Occipital lobe (tissue), 2 donors: Measurements from ENCODE around the gene MYOM1. TPM values are rescaled to one million over a fixed set of nuclear protein-coding genes. Genes with fewer than 3 reads are reported as not detected.

Experiments
- DNase-seq: peaks from one replicate; lab custom pipeline; 2025; lab: John Stamatoyannopoulos, UW
- total RNA-seq: library from RNA; depleted of rRNA; stranded (reverse); fragments of >200 nt; gene quantifications from one replicate; pipeline ENCODE4 v1.2.3, GENCODE V29; 2014

Gene MYOM1
- total RNA-seq, 1 donor from 2014 or later = 2.3 TPM

DNA sequence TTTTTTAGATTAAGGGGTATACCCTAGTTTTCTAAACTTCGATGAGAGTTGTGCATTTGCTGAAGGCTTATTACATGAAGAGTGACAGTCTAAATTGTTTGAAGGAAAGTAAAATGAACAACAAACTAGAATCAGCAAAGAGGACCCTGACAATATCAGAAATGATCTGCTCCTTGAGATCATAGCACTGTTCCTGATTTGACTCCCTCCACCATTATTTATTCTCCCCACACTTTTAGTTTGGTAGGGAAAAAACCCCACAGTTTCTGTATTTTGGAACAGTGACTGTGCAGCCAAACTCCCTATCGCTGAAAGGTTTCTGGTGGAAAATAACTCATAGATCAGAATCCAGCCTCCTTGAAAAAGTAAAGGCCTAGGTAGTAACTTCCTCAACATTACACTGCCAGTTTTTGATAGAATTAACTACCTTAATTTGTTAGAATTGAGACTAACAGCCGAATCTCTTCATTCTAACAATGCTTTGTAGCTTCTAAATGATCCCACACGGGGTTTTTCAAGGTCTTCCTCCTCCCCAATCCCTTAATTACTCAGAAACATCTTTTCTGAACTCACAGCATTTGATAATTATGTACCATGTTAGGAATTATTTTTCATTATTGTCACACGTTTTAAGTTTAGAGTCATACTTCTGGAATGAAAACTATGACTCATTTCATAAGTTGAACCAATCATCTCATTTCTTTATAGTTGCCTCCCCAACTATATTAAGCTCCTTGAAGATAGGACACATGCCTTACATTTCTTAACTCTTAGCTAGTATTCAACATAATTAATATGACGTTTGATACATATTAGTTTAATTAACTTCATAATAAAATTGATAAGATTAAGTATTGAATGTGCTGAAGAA lies 30.7 kb upstream of the MYOM1 start:
- DNase-seq = no peak

DNA sequence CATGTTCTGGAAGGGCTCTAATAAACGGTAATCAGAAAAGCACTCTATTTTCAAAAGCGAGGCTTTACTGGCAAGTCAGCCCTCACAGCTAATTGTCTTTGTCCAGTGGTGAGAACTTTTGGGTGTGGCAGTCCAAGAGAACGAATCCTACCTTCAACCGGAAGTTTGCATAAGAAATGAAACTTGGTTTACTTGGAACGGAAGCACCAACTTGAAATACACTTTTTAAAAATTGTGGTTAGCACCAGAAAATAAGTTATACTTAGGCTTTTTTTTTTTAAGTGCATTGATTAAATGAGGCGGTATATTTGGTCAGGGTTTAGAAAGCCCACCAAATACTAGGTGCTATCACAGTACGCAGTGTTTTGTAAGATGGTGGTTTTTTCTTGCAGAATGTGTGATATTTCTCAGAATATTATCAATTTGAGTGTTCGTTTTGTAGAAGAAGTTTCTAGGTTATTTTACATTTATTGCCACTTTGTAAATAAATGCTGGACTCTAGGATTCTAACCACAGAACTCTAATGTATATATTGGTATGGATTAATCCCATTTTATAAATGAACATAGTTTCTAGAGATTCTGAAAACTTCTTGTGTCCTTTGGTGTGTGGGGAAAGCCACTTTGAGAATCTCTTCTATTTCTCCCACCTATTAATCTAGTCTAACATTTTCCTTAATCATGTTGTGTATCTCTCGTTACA lies 29.0 kb upstream of the MYOM1 start:
- no peak for DNase-seq

DNA sequence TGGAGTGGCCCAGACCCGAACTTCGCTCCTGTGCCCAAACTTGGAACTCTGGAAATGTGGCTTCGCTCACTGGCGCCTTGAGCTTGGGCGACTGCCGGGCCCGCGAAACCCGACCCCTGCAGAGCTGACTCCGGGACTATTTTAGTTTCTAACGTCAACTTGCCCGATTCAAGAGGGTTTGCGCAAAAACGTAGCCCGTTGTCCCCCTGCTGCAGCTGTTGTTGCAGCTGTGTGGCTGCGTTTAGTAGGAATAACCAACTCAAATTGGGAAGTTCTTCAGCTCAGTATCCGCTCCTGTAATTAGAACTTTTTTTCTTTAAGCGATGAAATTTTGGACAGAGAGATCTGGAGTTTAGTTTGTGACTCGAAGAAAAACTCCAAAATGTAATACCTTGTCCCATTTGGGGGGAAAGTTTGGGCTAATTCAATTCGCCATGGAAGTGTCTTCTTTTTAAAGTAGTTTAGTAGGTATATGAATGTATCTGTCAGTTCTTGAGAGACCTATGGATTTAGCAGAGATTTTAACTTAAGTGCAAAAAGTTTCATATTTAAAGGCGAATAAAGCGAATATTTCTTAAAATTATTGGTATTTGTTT lies 28.4 kb upstream of the MYOM1 start:
- no peak for DNase-seq

DNA sequence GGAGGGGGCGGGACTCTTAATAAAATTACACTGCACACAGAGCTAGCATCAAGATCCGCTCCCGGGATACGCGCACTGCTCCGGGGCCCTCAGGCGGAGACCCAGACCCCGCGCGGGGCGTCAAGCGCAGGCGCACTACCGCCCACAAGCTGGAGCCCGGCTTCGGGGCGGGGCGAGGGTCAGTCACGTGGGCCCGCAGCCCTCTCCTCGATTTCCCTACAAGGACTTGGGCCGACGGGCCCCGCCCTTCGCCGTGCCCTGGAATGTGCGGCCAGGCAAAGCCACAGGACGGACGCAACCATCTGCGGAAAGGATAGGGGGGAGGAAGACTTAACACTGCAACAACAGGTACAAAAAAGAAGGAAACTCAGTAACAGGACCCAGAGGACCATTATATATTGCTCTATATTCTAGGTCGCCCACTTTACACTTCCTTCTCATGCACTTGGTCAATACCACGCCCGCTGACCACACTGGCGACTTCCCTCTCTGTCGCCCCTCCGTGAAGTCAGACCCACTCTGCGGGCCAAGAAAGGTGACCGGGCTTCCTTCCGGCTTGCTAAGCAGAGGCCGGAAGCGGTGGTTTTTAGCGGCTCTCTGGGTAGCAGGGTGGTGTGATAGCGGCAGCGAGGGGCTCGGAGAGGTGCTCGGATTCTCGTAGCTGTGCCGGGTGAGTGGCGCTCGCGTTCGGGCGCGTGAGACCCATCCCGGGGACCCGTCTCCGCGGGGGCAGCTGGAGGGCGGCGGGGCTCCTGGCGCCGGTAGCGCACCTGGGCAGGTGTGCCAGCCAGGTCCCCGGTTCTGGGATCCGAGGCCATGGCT lies 27.7 kb upstream of the MYOM1 start, which contains the start of gene MYL12A:
MYL12A (plus strand) TSS at position 562 of the 822 bp plus-strand sequence. CDS start 5,447 bp downstream, outside the sequence.
- DNase-seq = peak; percentile 89

DNA sequence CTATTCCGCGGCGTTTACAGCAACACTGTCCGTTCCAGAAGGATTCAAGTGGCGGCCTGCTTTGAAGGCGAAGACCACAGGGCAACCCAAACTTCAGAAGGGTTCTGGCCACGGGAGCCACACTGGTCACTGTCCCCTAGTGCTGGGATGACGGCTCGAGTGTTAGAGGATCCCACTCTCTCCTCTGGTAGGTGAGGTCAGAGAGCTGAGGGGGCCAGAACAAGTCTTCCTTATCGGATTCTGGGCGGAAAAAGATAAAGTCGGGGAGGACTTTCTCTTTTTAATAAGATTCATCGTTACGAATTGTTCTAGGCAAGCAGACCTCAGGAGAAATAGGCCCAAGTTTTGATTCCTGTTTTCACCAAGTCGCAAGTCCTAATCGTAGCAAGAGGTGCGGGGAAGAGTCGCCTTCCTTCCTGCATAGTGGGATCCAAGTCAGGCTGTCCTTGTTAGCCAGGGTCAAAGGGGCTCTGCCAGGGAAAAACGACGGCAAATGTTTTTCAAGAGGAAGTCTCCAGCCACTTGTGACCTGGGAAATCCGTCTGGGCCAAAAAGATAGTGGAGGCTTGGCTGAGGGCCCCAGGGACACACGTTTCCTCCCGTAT lies 27.0 kb upstream of the MYOM1 start:
- DNase-seq = peak; percentile 32

DNA sequence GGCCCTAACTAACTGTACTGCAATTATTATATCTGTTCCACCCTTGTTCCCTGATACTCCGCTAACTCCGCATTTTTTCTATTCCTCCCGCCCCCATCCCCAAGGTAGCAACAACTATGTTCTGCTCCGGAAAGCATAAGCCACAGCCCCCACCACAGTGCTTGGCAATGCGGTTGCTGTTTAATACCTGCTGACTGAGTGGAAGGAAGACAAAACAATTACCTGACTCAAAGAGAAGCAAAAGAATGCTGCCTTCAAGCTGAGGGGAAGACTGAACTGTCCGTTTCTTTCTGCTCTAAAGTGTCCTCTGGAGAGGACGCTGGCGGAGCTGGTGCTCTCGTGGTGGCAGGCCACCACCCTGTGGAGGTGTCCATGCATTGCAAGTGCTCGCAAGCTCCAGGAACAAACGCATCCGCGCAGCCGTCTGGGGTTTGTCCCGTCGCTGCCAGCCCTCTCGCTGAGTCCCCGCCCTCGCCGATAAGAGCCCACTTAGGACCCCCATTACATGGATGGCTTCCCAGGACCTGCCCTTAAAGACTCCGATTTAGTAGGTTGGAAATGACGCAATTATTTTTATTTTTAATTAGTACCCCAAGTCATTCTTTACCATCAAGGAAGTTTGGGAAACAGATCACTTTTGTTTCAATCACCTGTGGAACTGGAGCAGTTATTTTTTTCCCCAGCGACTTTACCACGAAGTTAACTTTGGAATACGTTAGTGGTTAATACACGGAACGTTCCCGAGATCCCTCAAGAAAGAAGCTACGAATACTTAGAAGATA lies 26.3 kb upstream of the MYOM1 start:
- peak; percentile 75 for DNase-seq

DNA sequence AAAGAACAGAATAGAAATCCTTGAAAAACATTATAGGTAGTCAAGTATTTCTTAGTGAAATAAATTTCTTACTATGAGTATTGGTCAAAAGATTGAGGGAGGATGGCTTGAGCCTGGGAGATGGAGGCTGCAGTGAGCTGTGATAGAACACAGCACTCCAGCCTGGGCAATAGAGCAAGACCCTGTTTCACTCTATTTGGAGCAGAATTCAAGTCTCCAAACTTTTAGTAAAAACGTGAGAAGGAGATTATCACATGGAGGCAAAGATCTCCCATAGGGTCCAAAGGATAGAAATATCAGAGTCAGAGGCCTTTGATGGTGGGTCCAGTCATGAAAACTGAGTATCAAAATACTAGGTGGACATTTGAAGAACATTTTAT lies 25.4 kb upstream of the MYOM1 start:
- DNase-seq = no peak

DNA sequence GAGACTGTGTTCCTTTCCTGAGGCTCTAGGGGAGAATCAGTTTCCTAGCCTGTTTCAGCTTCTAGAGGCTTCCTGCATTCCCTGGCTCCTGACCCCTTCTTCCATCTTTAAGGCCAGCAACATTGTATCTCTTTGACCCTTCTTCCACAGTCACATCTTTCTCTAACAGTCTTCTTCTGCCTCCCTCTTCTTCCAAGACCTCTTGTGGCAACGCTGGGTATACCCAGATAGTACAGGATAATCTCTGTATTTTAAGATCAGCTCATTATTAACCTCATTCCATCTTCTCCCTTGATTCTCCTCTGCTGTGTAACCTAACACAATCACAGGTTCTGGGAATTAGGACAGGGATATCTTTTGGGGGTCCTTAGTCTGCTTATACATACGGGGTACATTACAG lies 19.0 kb upstream of the MYOM1 start:
- DNase-seq = no peak

DNA sequence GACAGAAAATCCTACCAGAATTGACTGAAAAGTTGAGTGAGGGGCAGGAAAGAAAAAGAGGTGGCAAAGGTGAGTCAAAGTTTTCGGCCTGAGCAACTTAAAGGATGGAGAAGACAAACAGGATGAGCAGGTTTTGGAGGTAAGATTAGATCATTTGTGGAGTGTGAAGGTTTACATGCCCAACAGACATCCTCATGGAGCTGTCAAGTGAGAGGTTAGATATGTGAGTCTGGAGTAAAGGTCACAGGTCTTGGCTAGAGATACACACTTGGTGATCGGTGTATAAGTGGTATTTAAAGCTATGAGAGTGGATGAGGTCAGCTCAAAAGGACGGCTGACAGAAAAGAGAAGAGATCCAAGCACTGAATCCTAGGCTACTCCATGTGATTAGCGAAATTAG lies 16.7 kb upstream of the MYOM1 start:
- DNase-seq = no peak

DNA sequence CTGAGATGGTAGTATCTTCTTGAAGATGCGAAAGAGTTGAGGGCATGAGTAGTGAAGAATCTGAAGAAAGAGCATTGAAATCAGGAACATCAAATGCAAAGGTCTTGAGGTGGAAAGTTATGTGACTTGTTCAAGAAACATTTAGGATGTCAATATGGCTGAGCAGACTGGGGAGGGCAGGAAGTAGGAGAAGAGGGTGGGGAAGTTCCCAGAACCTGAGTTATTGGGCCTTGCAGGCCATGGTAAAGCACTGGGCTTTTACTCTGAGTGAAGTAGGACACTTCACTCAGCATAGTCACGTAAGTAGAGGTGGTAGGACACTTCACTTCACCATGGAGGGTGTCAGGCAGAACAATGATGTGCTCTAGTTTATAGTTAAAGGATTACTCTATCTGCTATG lies 16.1 kb upstream of the MYOM1 start:
- no peak for DNase-seq

DNA sequence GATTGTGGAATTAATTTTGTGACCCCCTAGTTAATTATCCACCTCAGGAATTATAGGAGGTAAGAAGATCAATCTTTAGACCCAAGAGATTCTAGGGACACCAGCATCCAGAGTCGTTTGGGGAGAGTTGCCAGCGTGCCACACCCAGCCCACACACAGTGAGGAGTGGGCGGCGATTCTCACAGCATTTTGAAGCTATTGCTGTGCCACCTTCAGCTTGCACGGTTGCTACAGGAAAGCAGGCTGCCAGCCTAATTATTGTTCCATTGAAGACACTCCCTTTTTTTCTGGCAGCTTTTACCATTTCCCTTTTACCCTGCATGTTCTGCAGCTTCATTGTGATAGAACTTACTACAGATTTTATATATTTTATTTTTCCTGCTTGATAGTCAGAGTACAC lies 14.7 kb upstream of the MYOM1 start:
- no peak for DNase-seq

DNA sequence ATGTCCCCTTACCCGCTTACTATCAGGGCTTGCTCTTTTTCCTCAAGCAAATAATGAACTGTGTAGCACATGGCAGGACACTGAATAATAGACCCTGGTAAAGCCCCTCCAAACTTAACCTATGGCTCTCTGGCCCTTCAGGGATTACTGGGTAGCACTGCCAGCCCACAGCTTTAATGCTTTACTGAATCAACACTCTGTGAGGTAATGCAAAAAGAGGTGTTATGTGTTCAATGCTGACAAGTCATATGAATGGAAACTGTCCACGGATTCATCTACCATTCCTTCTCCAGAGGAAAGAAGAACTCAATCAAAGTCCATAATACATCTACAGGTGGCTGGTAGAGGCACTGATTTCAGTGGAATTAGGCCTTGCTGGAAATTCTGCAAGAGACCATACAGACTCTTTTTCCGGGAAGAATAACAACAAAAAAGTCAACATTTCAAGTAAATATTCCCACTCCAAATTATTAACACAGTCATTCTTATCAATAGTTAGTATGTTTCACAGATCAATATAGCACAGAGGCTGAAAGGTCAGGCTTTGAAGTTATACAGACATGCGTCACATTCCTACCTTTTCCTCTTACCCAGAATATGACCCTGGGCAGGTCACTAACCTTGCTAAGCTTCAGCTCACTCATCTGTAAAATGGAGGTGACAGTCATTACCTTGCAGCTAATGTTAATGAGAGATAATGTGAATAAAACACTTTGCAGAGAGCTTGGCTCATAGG lies 13.8 kb upstream of the MYOM1 start:
- DNase-seq = no peak

DNA sequence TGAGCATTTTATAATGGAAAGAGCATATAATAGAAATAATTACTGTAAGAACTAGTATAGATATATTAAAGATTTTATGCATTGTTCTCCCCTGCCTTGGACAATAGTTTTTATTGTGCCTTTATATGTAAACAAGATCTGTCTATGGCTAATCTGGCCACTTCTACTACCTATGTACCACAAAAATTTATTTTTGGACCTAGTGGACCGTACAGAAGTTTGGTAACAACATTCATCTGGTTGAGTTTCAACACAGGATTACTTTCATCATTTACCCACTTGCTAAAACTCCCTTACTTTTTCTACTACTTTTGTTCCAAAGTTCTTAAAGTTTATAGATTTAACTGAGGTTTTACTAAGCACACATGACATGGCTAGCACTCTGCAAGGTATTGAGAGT lies 13.2 kb upstream of the MYOM1 start:
- no peak for DNase-seq

DNA sequence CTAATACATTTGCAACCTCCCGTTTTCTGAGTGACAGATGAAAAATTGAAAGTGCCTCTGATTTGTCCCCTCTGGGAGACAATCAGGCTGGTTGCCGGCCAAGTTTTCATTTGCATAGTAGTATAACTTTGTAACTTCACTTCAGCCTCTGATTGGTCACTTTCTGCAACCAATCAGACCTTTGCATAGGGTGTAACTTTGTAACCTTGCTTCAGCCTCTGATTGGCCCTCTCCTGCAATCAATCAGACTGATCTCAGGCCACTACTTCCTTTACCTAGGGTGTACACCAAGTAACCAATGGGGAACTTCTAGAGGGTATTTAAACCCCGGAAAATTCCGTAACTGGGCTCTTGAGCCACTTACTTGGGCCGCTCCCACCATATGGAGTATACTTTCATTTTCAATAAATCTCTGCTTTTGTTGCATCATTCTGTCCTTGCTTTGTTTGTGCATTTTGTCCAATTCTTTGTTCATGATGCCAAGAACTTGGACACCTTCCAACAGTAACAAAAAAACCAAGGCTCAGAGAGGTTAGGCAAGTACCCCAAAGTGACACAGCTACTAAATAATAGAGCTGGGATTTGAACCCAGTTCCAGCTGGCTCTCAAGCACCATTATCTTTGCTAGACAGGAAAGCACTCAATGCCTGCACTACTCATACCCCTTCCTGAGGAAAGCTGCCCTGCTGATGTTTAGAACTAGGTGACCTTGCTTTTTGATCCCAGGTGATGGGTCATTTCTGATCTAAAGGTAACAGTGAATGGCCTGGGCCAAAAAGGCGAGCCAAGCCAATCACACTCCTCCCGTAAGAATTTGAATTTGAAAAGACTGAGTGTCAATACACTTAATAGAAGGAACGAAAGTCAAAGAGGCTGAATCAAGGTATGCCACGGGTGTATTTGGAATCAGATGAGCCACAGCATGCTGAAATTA lies 10.9 kb upstream of the MYOM1 start:
- DNase-seq = no peak

DNA sequence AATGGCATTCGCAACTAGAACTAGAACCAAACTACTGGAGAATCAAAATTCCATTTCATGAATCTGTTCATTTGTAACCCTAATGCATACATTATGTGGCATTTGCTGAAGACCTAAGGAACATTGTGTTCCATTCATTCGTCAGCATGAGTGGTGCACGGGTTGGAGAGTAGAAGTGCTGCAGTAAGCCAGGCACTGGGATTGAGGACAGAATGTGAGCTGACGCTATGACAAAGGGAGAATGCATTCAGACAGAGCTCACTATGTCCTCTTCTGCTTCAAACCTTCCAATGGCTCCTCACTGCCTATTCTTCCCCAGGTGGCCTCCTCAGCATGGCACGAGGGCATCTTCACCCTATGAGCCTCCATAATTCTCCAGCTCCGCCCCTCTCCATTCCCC lies 6.3 kb upstream of the MYOM1 start:
- no peak for DNase-seq

DNA sequence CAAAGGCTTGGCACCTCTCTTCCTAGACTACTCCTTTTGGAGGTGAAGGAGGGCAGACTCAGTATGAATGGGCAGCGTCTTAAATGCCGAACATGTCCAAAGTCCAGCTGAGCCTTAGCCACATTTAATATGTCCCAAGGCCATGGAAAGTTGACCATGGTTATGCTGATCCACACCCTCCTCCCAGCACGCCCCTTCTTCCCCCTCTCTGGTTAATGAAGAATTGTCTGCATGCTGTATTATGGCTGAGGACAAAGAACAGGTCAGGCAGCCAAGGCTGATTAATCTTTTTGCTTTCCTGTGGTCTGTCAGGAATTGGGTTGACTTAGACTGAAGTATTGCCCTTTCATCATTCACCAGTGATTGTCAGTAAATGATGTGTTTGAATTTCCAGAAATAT lies 5.8 kb upstream of the MYOM1 start:
- DNase-seq = no peak

DNA sequence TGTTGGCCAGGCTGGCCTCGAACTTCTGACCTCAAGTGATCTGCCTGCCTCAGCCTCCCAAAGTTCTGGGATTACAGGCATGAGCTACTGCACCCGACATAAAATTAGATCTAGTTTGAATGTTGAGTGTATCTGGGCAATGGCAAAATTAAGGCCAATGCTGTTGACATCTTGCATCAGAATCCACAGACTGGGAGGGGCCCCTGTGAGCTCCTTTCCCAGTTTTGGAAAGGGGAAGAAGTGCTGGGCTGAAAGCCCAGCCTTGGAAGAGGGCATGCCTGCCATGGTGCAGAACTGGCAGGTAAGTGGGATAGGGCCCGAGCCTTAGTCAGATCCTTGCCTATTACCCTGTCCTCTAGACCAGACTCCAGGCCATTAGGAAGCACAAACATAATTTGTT lies 4.5 kb upstream of the MYOM1 start:
- DNase-seq = no peak

DNA sequence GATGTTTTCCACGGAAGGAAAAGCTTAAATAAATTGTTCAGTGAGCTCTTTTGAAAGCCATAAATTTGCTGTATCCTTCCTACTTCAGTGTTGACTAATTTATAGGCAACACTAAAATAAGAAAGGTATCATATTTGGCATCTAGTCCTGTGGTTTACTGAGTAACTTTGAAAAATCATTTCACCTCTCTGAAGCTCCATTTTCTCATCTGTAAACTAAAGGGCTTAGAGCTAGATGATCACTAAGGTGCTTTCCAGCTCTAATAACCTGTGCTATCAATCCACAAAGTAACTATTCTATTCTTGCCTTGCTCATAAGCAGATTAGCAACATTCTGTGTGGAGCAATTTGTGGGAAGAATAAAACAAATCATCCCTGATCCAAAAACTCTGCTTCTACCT lies 3.6 kb upstream of the MYOM1 start:
- no peak for DNase-seq

DNA sequence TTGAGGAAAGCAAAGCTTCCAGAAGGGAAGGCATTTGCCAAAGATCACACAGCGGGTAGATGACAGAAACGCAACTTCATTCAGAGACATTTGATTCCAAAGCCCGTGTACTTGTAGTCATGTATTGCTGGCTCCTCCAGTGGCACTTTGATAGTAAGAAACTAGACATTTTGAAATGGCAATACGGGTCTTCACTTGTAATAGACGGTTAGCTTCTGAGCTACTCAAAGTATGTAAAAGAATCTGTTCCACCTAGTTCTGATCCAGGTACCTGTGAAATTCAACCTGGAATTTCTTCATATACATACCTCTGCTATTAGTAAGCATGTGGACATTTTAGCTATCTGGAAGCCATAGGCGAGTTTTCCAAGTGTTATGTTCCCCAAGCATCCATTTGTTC lies 1.7 kb upstream of the MYOM1 start:
- DNase-seq = no peak
